PC-9 (cell line): ENCODE data around the gene DPY19L3.

Source experiments
- EZH2 ChIP-seq: fragments of 200-600 bp; sonication (generic); IDR thresholded peaks from 2 replicates; pipeline ENCODE4 v1.8.0; 2017; ENCODE audit warnings: antibody characterized with exemption, low read depth
- TF ChIP-seq, protein P1 (sequence below): fragments of 200-600 bp; sonication (generic); conservative IDR thresholded peaks from 2 replicates; pipeline ENCODE4 v1.6.1; 2017; ENCODE audit warnings: mixed run types, antibody characterized with exemption, mild to moderate bottlenecking, moderate library complexity

DNA sequence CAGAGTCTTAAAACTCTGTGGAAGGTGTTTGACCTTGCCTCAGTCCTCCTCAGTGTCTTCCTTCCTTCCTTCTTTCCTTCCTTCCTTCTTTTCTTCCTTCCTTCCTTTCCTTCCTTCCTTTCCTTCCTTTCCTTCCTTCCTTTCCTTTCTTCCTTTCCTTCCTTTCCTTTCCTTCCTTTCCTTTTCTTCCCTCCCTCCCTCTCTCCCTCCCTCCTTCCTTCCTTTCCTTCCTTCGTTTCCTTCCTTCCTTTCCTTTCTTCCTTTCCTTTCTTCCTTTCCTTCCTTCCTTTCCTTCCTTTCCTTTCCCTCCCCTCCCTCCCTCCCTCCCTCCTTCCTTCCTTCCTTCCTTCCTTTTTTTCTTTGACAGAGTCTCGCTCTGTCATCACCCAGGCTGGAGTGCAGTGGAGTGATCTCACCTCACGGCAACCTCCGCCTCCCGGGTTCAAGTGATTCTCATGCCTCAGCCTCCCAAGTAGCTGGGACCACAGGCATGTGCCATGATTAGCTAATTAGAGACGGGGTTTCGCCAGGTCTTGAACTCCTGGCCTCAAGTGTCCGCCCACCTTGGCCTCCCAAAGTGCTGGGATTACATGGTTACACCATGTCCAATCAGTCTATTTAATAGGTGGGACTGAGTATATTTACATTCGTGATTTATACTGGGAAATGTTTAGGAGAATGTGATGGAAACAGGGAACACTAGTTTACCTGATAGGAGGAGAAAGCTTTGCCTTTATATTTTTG is 43.8 kb upstream of the DPY19L3 start:
- TF ChIP-seq, protein P1, sequence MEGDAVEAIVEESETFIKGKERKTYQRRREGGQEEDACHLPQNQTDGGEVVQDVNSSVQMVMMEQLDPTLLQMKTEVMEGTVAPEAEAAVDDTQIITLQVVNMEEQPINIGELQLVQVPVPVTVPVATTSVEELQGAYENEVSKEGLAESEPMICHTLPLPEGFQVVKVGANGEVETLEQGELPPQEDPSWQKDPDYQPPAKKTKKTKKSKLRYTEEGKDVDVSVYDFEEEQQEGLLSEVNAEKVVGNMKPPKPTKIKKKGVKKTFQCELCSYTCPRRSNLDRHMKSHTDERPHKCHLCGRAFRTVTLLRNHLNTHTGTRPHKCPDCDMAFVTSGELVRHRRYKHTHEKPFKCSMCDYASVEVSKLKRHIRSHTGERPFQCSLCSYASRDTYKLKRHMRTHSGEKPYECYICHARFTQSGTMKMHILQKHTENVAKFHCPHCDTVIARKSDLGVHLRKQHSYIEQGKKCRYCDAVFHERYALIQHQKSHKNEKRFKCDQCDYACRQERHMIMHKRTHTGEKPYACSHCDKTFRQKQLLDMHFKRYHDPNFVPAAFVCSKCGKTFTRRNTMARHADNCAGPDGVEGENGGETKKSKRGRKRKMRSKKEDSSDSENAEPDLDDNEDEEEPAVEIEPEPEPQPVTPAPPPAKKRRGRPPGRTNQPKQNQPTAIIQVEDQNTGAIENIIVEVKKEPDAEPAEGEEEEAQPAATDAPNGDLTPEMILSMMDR: no peak
- no peak for TF ChIP-seq EZH2
